Smooth muscle cell (in vitro differentiated cells): ENCODE data around the gene APOBEC3F. TPM values are rescaled to one million over a fixed set of nuclear protein-coding genes. Genes with fewer than 3 reads are reported as not detected.

Experiments
- DNase-seq: peaks from one replicate; lab custom pipeline; 2025; ENCODE audit not compliant: unreplicated experiment; lab: John Stamatoyannopoulos, UW
- H2AFZ ChIP-seq: fragments of 200-600 bp; sonication (generic); 2 replicates; pipeline ENCODE4 v1.6.0; 2016; ENCODE audit warnings: antibody characterized with exemption, low read depth, mild to moderate bottlenecking
- H3F3A ChIP-seq: fragments of 200-600 bp; sonication (generic); 2 replicates; pipeline ENCODE4 v1.6.0; 2017; ENCODE audit warnings: antibody characterized with exemption, low read depth
- H3K27ac ChIP-seq: fragments of 200-600 bp; sonication (generic); 2 replicates; pipeline ENCODE4 v1.5.1; 2016; ENCODE audit warnings: low read depth, mild to moderate bottlenecking
- H3K27me3 ChIP-seq: fragments of 200-600 bp; sonication (generic); 2 replicates; pipeline ENCODE4 v1.6.1; 2016; ENCODE audit warnings: low read depth, mild to moderate bottlenecking
- H3K36me3 ChIP-seq: fragments of 200-600 bp; sonication (generic); 2 replicates; pipeline ENCODE4 v1.5.1; 2016; ENCODE audit warnings: low read depth
- H3K4me1 ChIP-seq: fragments of 200-600 bp; sonication (generic); 2 replicates; pipeline ENCODE4 v1.5.1; 2016; ENCODE audit warnings: low read depth
- H3K4me2 ChIP-seq: fragments of 200-600 bp; sonication (generic); 2 replicates; pipeline ENCODE4 v1.6.0; 2016; ENCODE audit warnings: mild to moderate bottlenecking
- H3K4me3 ChIP-seq: fragments of 200-600 bp; sonication (generic); 2 replicates; pipeline ENCODE4 v1.5.1; 2016; ENCODE audit warnings: mild to moderate bottlenecking
- H3K79me2 ChIP-seq: fragments of 200-600 bp; sonication (generic); 2 replicates; pipeline ENCODE4 v1.6.0; 2016; ENCODE audit warnings: low read depth, mild to moderate bottlenecking
- H3K9ac ChIP-seq: fragments of 200-600 bp; sonication (generic); 2 replicates; pipeline ENCODE4 v1.6.0; 2016; ENCODE audit warnings: low read depth
- H3K9me3 ChIP-seq: fragments of 200-600 bp; sonication (generic); replicated peaks from 2 replicates; pipeline ENCODE4 v1.5.1; 2016; ENCODE audit warnings: low read depth
- H4K20me1 ChIP-seq: fragments of 200-600 bp; sonication (generic); 2 replicates; pipeline ENCODE4 v1.6.0; 2016; ENCODE audit warnings: low read depth
- WGBS: methylation state at CpG from one replicate; pipeline ENCODE4 v1.1.7; 2016; ENCODE audit warnings: low lambda C conversion rate; 5-methylcytosine and 5-hydroxymethylcytosine counted together
- polyA plus RNA-seq: library from polyadenylated mRNA; unstranded; fragments of >200 nt; fragmentation: Nextera tagmentation; extraction: Ambion mirVana; gene quantifications from 2 replicates; pipeline ENCODE4 v1.2.1, GENCODE V29; 2016
- total RNA-seq: library from RNA; depleted of rRNA; stranded (reverse); fragments of >200 nt; gene quantifications from 2 replicates; pipeline ENCODE4 v1.2.3, GENCODE V29; 2014
- TF ChIP-seq, protein P1 (sequence below): fragments of 200-600 bp; sonication (generic); IDR thresholded peaks from 2 replicates; pipeline ENCODE4 v1.5.1; 2017; ENCODE audit warnings: borderline replicate concordance, mild to moderate bottlenecking, antibody characterized with exemption; ENCODE audit not compliant: insufficient read depth, poor library complexity, severe bottlenecking

APOBEC3F gene
- total and polyA plus RNA-seq, 2 experiments from 2014 or later = 1.3 to 8.2 TPM

DNA sequence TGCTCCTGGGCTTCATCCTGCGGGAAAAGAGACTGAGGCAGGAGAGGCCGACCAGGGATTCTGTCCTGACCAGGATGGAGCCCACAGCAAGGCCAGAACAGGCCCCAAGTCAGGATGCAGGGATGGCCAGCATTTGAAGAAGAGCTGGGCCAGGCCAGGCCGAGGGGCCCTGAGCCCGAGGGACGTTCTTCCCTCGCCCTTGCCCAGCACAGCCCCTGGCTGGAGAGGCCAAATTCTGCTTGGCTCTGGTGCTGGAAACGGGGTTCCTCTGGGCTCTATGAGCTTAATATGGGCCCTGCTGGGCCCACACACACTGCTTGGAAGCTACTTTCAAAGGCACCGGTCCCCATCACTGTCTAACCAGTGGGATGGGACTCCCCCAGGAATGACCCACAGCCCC, 44.0 kb downstream of the APOBEC3F start:
- 97% methylated on average over 8 of the region's 8 CpGs for WGBS
- Histone ChIP-seq H3K27ac (no peak overlapping the region), H3K27me3 (no peaks in the 10 kb centered on the region), H3K79me2 (no peaks in the 10 kb centered on the region), H3K4me1 (no peaks in the 10 kb centered on the region), H3K36me3 (no peaks in the 10 kb centered on the region), H3K4me2 (no peak overlapping the region), H4K20me1 (no peaks in the 10 kb centered on the region), H3K9me3 (no peaks in the 10 kb centered on the region), H2AFZ (no peak overlapping the region), H3K4me3 (no peak overlapping the region), H3F3A (no peaks in the 10 kb centered on the region), H3K9ac (no peak overlapping the region)
- TF ChIP-seq, protein P1, sequence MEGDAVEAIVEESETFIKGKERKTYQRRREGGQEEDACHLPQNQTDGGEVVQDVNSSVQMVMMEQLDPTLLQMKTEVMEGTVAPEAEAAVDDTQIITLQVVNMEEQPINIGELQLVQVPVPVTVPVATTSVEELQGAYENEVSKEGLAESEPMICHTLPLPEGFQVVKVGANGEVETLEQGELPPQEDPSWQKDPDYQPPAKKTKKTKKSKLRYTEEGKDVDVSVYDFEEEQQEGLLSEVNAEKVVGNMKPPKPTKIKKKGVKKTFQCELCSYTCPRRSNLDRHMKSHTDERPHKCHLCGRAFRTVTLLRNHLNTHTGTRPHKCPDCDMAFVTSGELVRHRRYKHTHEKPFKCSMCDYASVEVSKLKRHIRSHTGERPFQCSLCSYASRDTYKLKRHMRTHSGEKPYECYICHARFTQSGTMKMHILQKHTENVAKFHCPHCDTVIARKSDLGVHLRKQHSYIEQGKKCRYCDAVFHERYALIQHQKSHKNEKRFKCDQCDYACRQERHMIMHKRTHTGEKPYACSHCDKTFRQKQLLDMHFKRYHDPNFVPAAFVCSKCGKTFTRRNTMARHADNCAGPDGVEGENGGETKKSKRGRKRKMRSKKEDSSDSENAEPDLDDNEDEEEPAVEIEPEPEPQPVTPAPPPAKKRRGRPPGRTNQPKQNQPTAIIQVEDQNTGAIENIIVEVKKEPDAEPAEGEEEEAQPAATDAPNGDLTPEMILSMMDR = no peak
- no peak for DNase-seq

- H3K9me3 ChIP-seq = no peaks in the 10 kb centered on the region
- no peak overlapping the region for H3K4me2 ChIP-seq
- DNase-seq = no peak
- H2AFZ ChIP-seq = no peak overlapping the region
- 100% methylated on average over 1 of the region's 6 CpGs for WGBS
- H3K4me3 ChIP-seq = no peak overlapping the region
- H3K27me3 ChIP-seq = no peaks in the 10 kb centered on the region
- H3K9ac ChIP-seq = no peak overlapping the region
- no peaks in the 10 kb centered on the region for H4K20me1 ChIP-seq
- H3K36me3 ChIP-seq = no peaks in the 10 kb centered on the region
- no peaks in the 10 kb centered on the region for H3K4me1 ChIP-seq
- no peaks in the 10 kb centered on the region for H3F3A ChIP-seq
- H3K79me2 ChIP-seq = no peaks in the 10 kb centered on the region
- TF ChIP-seq, protein P1 = no peak
- H3K27ac ChIP-seq = no peak overlapping the region
Observed at GRCh38 chr22:39087098-39087497, 46.4 kb downstream of the APOBEC3F start.

GRCh38 chr22:39087881-39088684, 47.4 kb downstream of the APOBEC3F start:
- Histone ChIP-seq H3K4me3 (no peak overlapping the region), H3F3A (no peaks in the 10 kb centered on the region), H2AFZ (no peak overlapping the region), H3K9me3 (no peaks in the 10 kb centered on the region), H3K27ac (no peak overlapping the region), H3K9ac (no peak overlapping the region), H3K79me2 (no peaks in the 10 kb centered on the region), H4K20me1 (no peaks in the 10 kb centered on the region), H3K36me3 (no peaks in the 10 kb centered on the region), H3K4me2 (no peak overlapping the region), H3K4me1 (no peaks in the 10 kb centered on the region), H3K27me3 (no peaks in the 10 kb centered on the region)
- no peak for DNase-seq
- WGBS = 75% methylated on average over 17 of the region's 18 CpGs
- TF ChIP-seq, protein P1 = no peak

- Histone ChIP-seq H3K27me3 (no peaks in the 10 kb centered on the region), H3K27ac (no peak overlapping the region), H3K79me2 (no peaks in the 10 kb centered on the region), H3K36me3 (no peaks in the 10 kb centered on the region), H3K4me3 (no peak overlapping the region), H4K20me1 (no peaks in the 10 kb centered on the region), H3F3A (no peaks in the 10 kb centered on the region), H2AFZ (no peak overlapping the region), H3K9ac (no peak overlapping the region), H3K4me2 (no peak overlapping the region), H3K9me3 (no peaks in the 10 kb centered on the region), H3K4me1 (no peaks in the 10 kb centered on the region)
- no peak for DNase-seq
- WGBS = 92% methylated on average over 5 of the region's 5 CpGs
- TF ChIP-seq, protein P1 = no peak
Observed at GRCh38 chr22:39088685-39089032, 48.0 kb downstream of the APOBEC3F start.
